Measurements from ENCODE around the gene AMZ2.
"Not testable (repeated sequence)": the region's sequence is repeated elsewhere in the genome, so short reads cannot be mapped to it uniquely, and the experiment has no call there.

DNA sequence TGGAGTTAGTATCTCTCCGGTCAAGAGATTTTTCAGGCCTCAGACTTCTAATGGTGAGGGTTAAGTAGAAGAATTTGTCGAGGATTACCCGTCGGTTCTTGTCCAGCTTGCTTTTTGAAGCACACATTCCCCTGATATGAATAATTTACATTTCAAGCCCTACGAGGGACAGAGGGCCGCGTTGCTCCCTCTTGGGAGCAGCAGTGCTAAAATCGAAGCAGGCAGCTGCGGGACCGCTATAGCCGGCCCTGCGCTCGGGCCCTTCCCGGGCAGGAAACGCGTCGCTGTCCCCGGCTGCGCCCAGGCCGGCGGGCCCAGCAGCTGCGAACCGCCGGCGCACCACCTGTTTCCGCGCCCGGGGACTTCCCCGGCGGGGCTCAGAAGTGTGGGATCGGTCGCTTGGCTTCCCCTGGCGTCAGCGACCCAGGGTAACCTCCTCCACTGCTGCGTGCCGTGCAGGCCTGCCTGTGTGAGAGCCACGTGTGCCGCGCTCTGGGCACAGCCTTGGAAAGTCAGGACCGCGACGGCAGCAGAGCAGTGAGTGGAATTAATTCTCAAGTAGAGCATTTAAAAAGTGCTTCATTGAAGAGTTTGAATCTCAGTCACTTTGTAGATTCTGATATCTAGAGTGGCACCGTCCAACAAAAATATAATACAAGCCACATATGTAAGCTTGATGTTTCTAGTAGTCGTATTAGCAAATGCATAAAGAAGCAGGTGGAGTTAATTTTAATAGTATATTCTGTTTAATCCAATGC is 11.2 kb downstream of the AMZ2 start:
- TF ChIP-seq, protein P1, sequence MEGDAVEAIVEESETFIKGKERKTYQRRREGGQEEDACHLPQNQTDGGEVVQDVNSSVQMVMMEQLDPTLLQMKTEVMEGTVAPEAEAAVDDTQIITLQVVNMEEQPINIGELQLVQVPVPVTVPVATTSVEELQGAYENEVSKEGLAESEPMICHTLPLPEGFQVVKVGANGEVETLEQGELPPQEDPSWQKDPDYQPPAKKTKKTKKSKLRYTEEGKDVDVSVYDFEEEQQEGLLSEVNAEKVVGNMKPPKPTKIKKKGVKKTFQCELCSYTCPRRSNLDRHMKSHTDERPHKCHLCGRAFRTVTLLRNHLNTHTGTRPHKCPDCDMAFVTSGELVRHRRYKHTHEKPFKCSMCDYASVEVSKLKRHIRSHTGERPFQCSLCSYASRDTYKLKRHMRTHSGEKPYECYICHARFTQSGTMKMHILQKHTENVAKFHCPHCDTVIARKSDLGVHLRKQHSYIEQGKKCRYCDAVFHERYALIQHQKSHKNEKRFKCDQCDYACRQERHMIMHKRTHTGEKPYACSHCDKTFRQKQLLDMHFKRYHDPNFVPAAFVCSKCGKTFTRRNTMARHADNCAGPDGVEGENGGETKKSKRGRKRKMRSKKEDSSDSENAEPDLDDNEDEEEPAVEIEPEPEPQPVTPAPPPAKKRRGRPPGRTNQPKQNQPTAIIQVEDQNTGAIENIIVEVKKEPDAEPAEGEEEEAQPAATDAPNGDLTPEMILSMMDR (IDR thresholded peaks at IDR 0.05; ENCODE audit: control extremely low read depth in 1 of 3, insufficient read depth in 1 of 3, low read depth in 1 of 3, low read length in 3 of 3) = not testable (repeated sequence)
- TF ChIP-seq JUND (IDR thresholded peaks at IDR 0.05; ENCODE audit: low read length) = not testable (repeated sequence)

Measured in H1 (cell line).